ENCODE data around the gene LAMC1. TPM values are rescaled to one million over a fixed set of nuclear protein-coding genes. Genes with fewer than 3 reads are reported as not detected.
"Not testable (repeated sequence)": the region's sequence is repeated elsewhere in the genome, so short reads cannot be mapped to it uniquely, and the experiment has no call there.

Gene LAMC1
- total RNA-seq, 1 experiment from 2014 or later: 95.5 TPM

GRCh38 chr1:183070234-183070922 is 47.2 kb downstream of the LAMC1 start:
- Histone ChIP-seq H3K36me3 (ENCODE audit: insufficient read depth, low read length, poor library complexity, severe bottlenecking) (no peaks in the 10 kb centered on the region), H3K4me1 (ENCODE audit: insufficient read depth, low read length, poor library complexity, severe bottlenecking) (peaks cover 50% of the 10 kb centered on the region), H3K27ac (ENCODE audit: low read depth, low read length, poor library complexity, severe bottlenecking) (peak overlapping the region; percentile 71), H3K4me3 (ENCODE audit: low read depth, low read length, poor library complexity, severe bottlenecking) (no peak overlapping the region), H3K9me3 (ENCODE audit: low read depth, low read length, poor library complexity, severe bottlenecking) (no peaks in the 10 kb centered on the region), H3K27me3 (replicated peaks; ENCODE audit: insufficient read depth, low read depth, low read length, poor library complexity) (no peaks in the 10 kb centered on the region)
- intact Hi-C loops (cut with micrococcal nuclease; ENCODE audit: unreplicated experiment): loop anchor here (2.0 to 5.0 kb wide), 2 partner anchors 30 to 108 kb away; no protein-coding TSS in a partner anchor
- no peak for TF ChIP-seq EZH2 (IDR thresholded peaks at IDR 0.05; ENCODE audit: borderline replicate concordance, low read depth, low read length, poor library complexity, severe bottlenecking)
- TF ChIP-seq CTCF (conservative IDR thresholded peaks at IDR 0.05; ENCODE audit: low read depth, low read length): no peak
- ChIA-PET CTCF (no interaction called here), POLR2A (ENCODE audit: low non-redundant PET) (interaction anchor here (0.5 to 0.7 kb wide), 3 partner anchors 12 to 42 kb away, joined by 3 to 4 read pairs (median 3); no protein-coding TSS in a partner anchor)
- BruUV-seq (replicated peaks): no TSS peak
- DNase-seq (ENCODE audit: low spot score): no peak

- Histone ChIP-seq H3K4me1 (ENCODE audit: insufficient read depth, low read length, poor library complexity, severe bottlenecking) (peaks cover 57% of the 10 kb centered on the region), H3K27ac (ENCODE audit: low read depth, low read length, poor library complexity, severe bottlenecking) (peak overlapping the region; percentile 71), H3K27me3 (replicated peaks; ENCODE audit: insufficient read depth, low read depth, low read length, poor library complexity) (no peaks in the 10 kb centered on the region), H3K4me3 (ENCODE audit: low read depth, low read length, poor library complexity, severe bottlenecking) (no peak overlapping the region), H3K36me3 (ENCODE audit: insufficient read depth, low read length, poor library complexity, severe bottlenecking) (no peaks in the 10 kb centered on the region), H3K9me3 (ENCODE audit: low read depth, low read length, poor library complexity, severe bottlenecking) (no peaks in the 10 kb centered on the region)
- no TSS peak for BruUV-seq (replicated peaks)
- ChIA-PET CTCF (interaction anchor here (0.6 kb wide), 1 partner anchor 109 kb away, joined by 3 read pairs; no protein-coding TSS in a partner anchor), POLR2A (ENCODE audit: low non-redundant PET) (interaction anchor here (0.6 to 0.7 kb wide), 2 partner anchors 11 to 41 kb away, joined by 3 to 4 read pairs; no protein-coding TSS in a partner anchor)
- peak; percentile 97 for DNase-seq (ENCODE audit: low spot score)
- TF ChIP-seq CTCF (conservative IDR thresholded peaks at IDR 0.05; ENCODE audit: low read depth, low read length) (no peak), EZH2 (IDR thresholded peaks at IDR 0.05; ENCODE audit: borderline replicate concordance, low read depth, low read length, poor library complexity, severe bottlenecking) (no peak)
- intact Hi-C loops (cut with micrococcal nuclease; ENCODE audit: unreplicated experiment): loop anchor here (2.0 to 5.0 kb wide), 2 partner anchors 30 to 109 kb away; no protein-coding TSS in a partner anchor
Measured at GRCh38 chr1:183070923-183071618, 47.9 kb downstream of the LAMC1 start.

GRCh38 chr1:183072595-183072994 is 49.4 kb downstream of the LAMC1 start:
- H3K9me3 ChIP-seq (ENCODE audit: low read depth, low read length, poor library complexity, severe bottlenecking); DNase-seq (ENCODE audit: low spot score); H3K27me3 ChIP-seq (replicated peaks; ENCODE audit: insufficient read depth, low read depth, low read length, poor library complexity); H3K27ac ChIP-seq (ENCODE audit: low read depth, low read length, poor library complexity, severe bottlenecking); POLR2A ChIA-PET (ENCODE audit: low non-redundant PET); BruUV-seq (replicated peaks); CTCF ChIA-PET; H3K4me3 ChIP-seq (ENCODE audit: low read depth, low read length, poor library complexity, severe bottlenecking); H3K36me3 ChIP-seq (ENCODE audit: insufficient read depth, low read length, poor library complexity, severe bottlenecking): not testable (repeated sequence)
- intact Hi-C loops (cut with micrococcal nuclease; ENCODE audit: unreplicated experiment): loop anchor here (5.0 kb wide), 1 partner anchor 110 kb away; no protein-coding TSS in a partner anchor
- H3K4me1 ChIP-seq (ENCODE audit: insufficient read depth, low read length, poor library complexity, severe bottlenecking): peaks cover 63% of the 10 kb centered on the region

All from A673 (cell line).